ENCODE measurements around the gene ADCY9. TPM values are rescaled to one million over a fixed set of nuclear protein-coding genes. Genes with fewer than 3 reads are reported as not detected.

Gene ADCY9
- polyA plus RNA-seq, 1 donor (not counting 4 experiments of a cell fraction or from before 2014, with no cell fraction given) = 3.0 TPM

DNA sequence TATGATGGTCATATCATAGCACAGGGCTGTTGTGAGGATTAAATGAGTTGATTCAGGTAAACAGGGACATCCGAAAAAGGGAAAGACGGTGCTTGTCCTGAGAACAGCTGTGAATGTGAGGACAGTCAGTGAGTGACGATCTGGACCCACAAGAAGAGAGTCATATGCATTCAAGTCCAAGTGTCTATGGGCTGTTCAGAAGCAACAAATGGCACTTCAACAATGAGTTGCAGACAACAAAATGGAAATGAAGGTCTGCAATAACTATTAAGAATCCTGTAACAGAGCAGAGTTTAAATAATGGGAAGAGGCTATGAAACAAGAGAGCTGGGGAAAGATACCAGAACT, 100.3 kb downstream of the ADCY9 start:
- FAIRE-seq = no peak
- Histone ChIP-seq H3K4me3 (ENCODE audit: control insufficient read depth in 2 of 3, extremely low read depth in 1 of 3, insufficient read depth in 2 of 3, low read depth in 1 of 3, low read length in 3 of 3) (no peak overlapping the region), H2AFZ (ENCODE audit: control insufficient read depth, low read length) (no peak overlapping the region), H3K4me2 (ENCODE audit: control insufficient read depth, extremely low read depth, insufficient read depth, low read depth, low read length) (no peak overlapping the region), H3K36me3 (ENCODE audit: control insufficient read depth in 2 of 2, extremely low read depth in 1 of 2, insufficient read depth in 2 of 2, low read length in 2 of 2) (no peaks in the 10 kb centered on the region), H3K9ac (ENCODE audit: control insufficient read depth, extremely low read depth, insufficient read depth, low read length) (no peak overlapping the region), H4K20me1 (ENCODE audit: control insufficient read depth, extremely low read depth, insufficient read depth, low read length) (peaks cover 2% of the 10 kb centered on the region), H3K27me3 (ENCODE audit: control insufficient read depth, extremely low read depth, insufficient read depth, low read length) (no peaks in the 10 kb centered on the region), H3K27ac (ENCODE audit: control insufficient read depth, insufficient read depth, low read length) (no peak overlapping the region), H3K79me2 (ENCODE audit: control insufficient read depth, insufficient read depth, low read length) (no peaks in the 10 kb centered on the region), H3K9me3 (ENCODE audit: control insufficient read depth, low read depth, low read length) (no peaks in the 10 kb centered on the region), H3K9me1 (ENCODE audit: control insufficient read depth, extremely low read depth, insufficient read depth, low read length) (no peaks in the 10 kb centered on the region), H3K4me1 (ENCODE audit: control insufficient read depth, extremely low read depth, insufficient read depth, low read length) (peaks cover 4% of the 10 kb centered on the region)
- dilution Hi-C loops (cut with MboI; ENCODE audit: extremely low pct_ligation_motif_present, low sequenced_read_pairs) = no loop called here
- TF ChIP-seq EZH2 (IDR thresholded peaks at IDR 0.05; ENCODE audit: low read length) (no peak), CTCF (optimal IDR thresholded peaks at IDR 0.05 in 1 of 3, IDR thresholded peaks at IDR 0.05 in 1 of 3, conservative IDR thresholded peaks at IDR 0.05 in 1 of 3; ENCODE audit: extremely low read depth in 1 of 3, insufficient read depth in 2 of 3, low read length in 3 of 3) (no peak)
- no peak for DNase-seq (ENCODE audit: low read depth, low spot score)

GRCh38 chr16:4015275-4016004, 100.8 kb downstream of the ADCY9 start:
- Histone ChIP-seq H3K4me1 (ENCODE audit: control insufficient read depth, extremely low read depth, insufficient read depth, low read length) (peaks cover 4% of the 10 kb centered on the region), H3K27ac (ENCODE audit: control insufficient read depth, insufficient read depth, low read length) (no peak overlapping the region), H3K4me2 (ENCODE audit: control insufficient read depth, extremely low read depth, insufficient read depth, low read depth, low read length) (no peak overlapping the region), H2AFZ (ENCODE audit: control insufficient read depth, low read length) (no peak overlapping the region), H3K9me1 (ENCODE audit: control insufficient read depth, extremely low read depth, insufficient read depth, low read length) (no peaks in the 10 kb centered on the region), H3K9ac (ENCODE audit: control insufficient read depth, extremely low read depth, insufficient read depth, low read length) (no peak overlapping the region), H3K79me2 (ENCODE audit: control insufficient read depth, insufficient read depth, low read length) (no peaks in the 10 kb centered on the region), H4K20me1 (ENCODE audit: control insufficient read depth, extremely low read depth, insufficient read depth, low read length) (peaks cover 2% of the 10 kb centered on the region), H3K9me3 (ENCODE audit: control insufficient read depth, low read depth, low read length) (no peaks in the 10 kb centered on the region), H3K27me3 (ENCODE audit: control insufficient read depth, extremely low read depth, insufficient read depth, low read length) (no peaks in the 10 kb centered on the region), H3K4me3 (ENCODE audit: control insufficient read depth in 2 of 3, extremely low read depth in 1 of 3, insufficient read depth in 2 of 3, low read depth in 1 of 3, low read length in 3 of 3) (no peak overlapping the region), H3K36me3 (ENCODE audit: control insufficient read depth in 2 of 2, extremely low read depth in 1 of 2, insufficient read depth in 2 of 2, low read length in 2 of 2) (no peaks in the 10 kb centered on the region)
- no peak for DNase-seq (ENCODE audit: low read depth, low spot score)
- TF ChIP-seq EZH2 (IDR thresholded peaks at IDR 0.05; ENCODE audit: low read length) (no peak), CTCF (optimal IDR thresholded peaks at IDR 0.05 in 1 of 3, IDR thresholded peaks at IDR 0.05 in 1 of 3, conservative IDR thresholded peaks at IDR 0.05 in 1 of 3; ENCODE audit: extremely low read depth in 1 of 3, insufficient read depth in 2 of 3, low read length in 3 of 3) (no peak)
- dilution Hi-C loops (cut with MboI; ENCODE audit: extremely low pct_ligation_motif_present, low sequenced_read_pairs) = no loop called here
- no peak for FAIRE-seq
